Ramos (cell line): ENCODE data around the gene ADGRG4.
"Not testable (repeated sequence)": the region's sequence is repeated elsewhere in the genome, so short reads cannot be mapped to it uniquely, and the experiment has no call there.

Experiments
- in situ Hi-C: fragments of 300-500 bp; cut with MboI; formaldehyde crosslinking; loops from one replicate; pipeline ENCODE4 v1.14.3; 2022; ENCODE audit warnings: low sequenced_read_pairs; ENCODE audit not compliant: unreplicated experiment

Gene ADGRG4

GRCh38 chrX:136300721-136301120 lies at the start of gene ADGRG4:
TSS of gene ADGRG4 (plus strand) at chrX:136300963. CDS start at chrX:136308778, 7,815 bp downstream.
- in situ Hi-C loops: not testable (repeated sequence)

- in situ Hi-C loops: no loop called here
Measured at GRCh38 chrX:136251041-136251991, 49.4 kb upstream of the ADGRG4 start, which contains the start of gene MAP7D3. TSS of gene MAP7D3 (minus strand) at chrX:136251400. CDS start at chrX:136251358, 42 bp downstream.

DNA sequence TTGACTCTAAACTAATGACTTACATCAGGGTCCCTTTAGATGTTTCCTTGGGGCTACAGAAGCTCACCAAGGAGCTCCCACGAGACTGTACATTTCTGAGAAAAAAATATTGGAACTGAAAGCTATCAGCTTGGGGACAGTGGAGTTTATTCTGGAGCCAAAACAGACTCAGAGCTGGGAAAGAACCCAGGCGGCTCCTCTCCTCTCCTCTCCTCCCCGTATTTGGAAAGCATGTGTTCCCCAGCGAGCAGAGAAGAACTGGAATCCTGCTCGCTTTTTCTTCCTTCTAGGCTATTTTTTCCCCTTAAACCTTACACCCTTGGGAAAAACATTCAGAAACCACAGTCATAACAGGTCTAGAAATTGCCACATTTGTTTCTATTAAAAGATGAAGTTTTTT lies 45.2 kb upstream of the ADGRG4 start:
- in situ Hi-C loops: no loop called here

GRCh38 chrX:136256026-136256425 lies 44.7 kb upstream of the ADGRG4 start:
- in situ Hi-C loops: no loop called here

DNA sequence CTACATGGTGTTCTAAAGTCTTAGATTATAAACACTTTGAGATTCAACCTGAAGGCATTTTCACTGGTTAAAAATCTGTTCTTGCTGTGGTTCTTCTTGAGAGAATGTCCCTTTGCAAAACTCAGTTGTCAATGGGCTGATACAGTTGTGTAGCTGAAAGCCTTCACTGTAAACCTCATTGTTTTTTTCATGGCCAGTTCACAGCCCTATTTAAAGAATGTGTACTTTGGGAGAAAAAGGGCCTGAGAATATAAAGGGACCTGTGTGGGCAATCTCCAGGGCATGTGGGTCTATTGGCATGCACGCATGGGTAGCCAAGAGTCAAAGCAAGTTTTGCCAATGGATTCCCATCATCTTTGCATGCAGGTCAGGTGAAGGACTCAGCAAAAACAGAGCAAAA lies 41.8 kb upstream of the ADGRG4 start:
- in situ Hi-C loops: no loop called here

DNA sequence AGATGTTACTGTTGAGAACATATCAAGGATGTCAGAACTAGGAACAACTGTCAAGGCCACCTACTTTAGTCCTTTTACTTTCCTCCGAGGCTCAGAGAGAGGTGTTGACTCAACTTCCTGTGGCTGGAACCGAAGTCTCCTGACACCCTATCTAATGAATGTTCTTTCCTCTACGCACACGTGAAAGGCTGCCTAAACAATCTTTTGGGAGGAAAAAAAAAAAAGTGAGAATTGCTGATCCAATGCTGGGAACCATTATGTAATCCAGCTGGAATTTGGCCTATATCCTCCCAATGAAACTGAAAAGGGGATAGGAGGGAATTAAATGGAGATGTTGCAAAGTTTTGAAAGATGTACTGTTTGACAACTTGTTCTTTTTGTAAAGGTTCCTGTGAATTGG lies 41.2 kb upstream of the ADGRG4 start:
- in situ Hi-C loops: no loop called here

DNA sequence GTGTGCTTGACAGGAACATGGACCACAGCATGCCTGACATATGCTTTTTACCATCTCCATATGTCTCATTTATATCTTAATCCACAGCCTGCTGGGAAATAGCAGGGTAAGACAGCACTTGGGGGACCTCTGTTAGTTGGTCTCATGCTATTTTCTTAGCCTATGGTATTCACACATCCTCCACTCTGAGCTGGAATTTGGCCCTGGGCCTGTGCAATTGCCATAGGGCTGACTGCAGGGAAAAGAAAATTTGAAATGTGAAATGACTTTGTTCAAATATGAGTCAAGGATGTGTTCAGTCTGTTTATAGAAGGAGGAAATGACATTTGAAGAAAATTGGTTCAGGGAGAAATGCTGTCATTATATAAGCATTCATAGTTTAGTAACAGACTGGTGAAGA lies 40.0 kb upstream of the ADGRG4 start:
- in situ Hi-C loops: no loop called here

GRCh38 chrX:136261321-136261720 lies 39.4 kb upstream of the ADGRG4 start:
- in situ Hi-C loops: no loop called here

- in situ Hi-C loops: no loop called here
Measured at GRCh38 chrX:136262243-136262642, 38.5 kb upstream of the ADGRG4 start.

GRCh38 chrX:136262812-136263315 lies 37.9 kb upstream of the ADGRG4 start:
- in situ Hi-C loops: no loop called here

DNA sequence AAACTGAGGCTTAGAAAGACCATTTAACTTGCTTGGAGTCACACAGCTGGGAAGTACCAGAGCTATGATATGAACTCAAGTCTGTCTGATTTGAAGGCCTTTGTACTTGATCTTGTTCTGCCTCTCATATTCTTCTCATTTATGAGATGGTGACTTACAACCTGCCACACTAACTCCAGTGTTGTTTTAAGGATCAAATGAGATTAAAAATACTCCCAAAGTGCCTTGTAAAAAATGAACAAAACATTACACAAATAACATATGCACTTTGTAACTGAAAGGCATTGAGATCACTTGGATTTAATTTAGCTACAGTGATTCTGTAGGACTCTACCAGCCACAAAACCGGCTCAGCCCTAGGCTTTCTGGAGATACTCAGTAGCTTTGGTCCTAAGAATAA lies 33.9 kb upstream of the ADGRG4 start:
- in situ Hi-C loops: no loop called here

GRCh38 chrX:136268051-136269048 lies 32.4 kb upstream of the ADGRG4 start:
- in situ Hi-C loops: no loop called here

GRCh38 chrX:136269921-136270320 lies 30.8 kb upstream of the ADGRG4 start:
- in situ Hi-C loops: no loop called here

- in situ Hi-C loops: no loop called here
Measured at GRCh38 chrX:136271300-136271699, 29.5 kb upstream of the ADGRG4 start.

- in situ Hi-C loops: no loop called here
Measured at GRCh38 chrX:136272325-136272724, 28.4 kb upstream of the ADGRG4 start.

DNA sequence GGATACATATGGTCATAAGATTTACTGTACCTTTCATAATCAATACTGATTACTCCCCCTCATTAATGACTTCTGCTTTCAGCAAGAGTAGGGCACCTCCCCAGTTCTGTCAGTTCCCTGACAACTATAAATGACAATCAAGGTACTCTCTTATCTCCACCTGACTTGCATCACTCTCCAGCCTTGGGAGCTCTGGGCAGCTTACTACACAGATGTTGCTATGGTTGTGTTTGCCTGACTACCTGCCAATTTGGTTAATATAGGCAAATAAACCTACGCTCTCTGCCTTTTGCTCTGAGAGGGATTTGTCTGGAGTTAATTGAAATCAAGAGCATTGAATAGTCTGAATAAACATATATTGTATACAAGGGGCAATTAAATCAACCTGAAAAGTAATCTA lies 26.8 kb upstream of the ADGRG4 start:
- in situ Hi-C loops: no loop called here

DNA sequence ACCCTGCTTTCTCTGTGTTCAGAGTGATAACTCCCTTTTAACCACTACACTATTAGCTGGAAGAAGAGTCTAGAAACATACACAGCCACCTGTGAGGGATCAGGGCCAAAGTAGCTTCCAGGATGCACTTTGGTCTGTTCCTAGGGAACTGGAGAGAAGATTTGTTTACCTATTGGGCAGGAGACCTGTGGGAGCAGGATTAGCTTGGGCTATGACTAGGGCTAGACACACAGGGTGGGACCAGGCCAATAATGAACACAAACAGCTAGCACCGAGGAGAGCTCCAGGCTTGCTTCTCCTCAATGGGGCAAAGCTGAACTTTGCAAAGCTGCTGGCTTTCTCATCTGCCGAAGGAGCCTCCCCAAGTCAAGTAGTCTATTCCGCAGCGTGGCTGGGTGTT lies 25.2 kb upstream of the ADGRG4 start:
- in situ Hi-C loops: no loop called here

- in situ Hi-C loops: not testable (repeated sequence)
Measured at GRCh38 chrX:136286375-136286774, 14.4 kb upstream of the ADGRG4 start.

DNA sequence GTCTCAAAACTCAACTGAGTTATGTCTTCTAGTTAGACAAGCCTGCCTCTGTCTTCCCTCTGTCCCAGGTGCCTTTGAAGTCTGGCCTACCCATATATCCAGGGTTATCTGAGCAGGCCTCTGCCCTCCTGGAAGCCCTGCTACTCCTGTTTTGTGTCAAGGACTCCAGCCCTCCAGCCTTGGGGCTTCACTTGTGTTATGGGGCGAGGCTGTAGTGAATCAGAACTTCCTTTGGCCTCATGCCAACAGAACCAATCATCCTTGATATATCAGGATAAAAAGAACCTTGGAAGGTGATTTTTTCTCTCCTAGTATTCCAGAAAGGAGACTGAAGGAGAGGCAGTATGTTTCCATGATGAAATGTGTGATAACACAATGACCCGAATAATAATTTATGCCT lies 8.9 kb upstream of the ADGRG4 start:
- in situ Hi-C loops: no loop called here

- in situ Hi-C loops: no loop called here
Measured at GRCh38 chrX:136292656-136293055, 8.1 kb upstream of the ADGRG4 start.

DNA sequence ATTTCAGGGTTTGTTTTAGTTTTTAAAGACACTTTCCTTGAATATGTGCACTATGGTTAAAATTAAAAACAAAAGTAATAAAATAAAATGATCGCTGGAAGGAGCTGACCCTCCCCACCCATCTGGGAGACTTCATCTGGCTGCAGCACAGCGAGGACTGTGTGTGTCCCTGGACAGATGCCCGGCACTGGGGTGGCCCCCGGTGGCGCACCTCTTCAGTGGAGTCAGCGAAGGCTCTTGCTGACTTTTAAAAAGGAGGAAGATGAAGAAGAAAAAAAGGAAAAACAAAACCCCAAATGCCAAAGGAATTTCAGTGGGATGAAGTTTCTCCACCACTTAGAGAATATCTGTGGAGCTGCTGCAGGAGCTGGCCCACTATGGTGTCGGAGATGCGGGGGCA lies 5.4 kb upstream of the ADGRG4 start:
- in situ Hi-C loops: no loop called here
